ENCODE data around the gene HS2ST1.

DNA sequence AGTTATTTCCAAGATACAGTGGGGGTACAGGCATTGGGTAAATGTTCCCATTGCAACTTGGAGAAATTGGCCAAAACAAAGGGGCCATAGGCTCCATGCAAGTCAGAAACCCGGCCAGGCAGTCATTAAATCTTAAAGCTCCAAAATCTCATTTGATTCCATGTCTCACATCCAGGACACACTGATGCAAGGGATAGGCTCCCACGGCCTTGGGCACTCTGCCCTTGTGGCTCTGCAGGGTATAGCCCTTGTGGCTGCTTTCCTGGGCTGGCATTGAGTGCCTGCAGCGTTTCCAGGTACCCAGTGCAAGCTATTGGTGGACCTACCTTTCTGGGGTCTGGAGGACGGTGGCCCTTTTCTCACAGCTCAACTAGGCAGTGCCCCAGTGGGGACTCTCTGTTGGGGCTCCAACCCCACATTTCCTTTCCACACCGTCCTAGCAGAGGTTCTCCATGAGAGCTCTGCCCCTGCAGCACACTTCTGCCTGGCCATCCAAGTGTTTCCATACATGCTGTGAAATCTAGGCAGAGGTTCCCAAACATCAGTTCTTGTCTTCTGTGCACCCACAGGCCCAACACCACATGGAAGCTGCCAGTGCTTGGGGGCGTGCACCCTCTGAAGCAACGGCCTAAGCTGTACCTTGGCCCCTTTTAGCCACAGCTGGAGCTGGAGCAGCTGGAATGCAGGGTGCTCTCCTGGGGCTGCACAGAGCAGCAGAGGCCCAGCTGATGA, 67.2 kb downstream of the HS2ST1 start:
- TF ChIP-seq, protein P1, sequence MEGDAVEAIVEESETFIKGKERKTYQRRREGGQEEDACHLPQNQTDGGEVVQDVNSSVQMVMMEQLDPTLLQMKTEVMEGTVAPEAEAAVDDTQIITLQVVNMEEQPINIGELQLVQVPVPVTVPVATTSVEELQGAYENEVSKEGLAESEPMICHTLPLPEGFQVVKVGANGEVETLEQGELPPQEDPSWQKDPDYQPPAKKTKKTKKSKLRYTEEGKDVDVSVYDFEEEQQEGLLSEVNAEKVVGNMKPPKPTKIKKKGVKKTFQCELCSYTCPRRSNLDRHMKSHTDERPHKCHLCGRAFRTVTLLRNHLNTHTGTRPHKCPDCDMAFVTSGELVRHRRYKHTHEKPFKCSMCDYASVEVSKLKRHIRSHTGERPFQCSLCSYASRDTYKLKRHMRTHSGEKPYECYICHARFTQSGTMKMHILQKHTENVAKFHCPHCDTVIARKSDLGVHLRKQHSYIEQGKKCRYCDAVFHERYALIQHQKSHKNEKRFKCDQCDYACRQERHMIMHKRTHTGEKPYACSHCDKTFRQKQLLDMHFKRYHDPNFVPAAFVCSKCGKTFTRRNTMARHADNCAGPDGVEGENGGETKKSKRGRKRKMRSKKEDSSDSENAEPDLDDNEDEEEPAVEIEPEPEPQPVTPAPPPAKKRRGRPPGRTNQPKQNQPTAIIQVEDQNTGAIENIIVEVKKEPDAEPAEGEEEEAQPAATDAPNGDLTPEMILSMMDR (IDR thresholded peaks at IDR 0.05; ENCODE audit: low read length), result no peak
- TF ChIP-seq EZH2 (IDR thresholded peaks at IDR 0.05; ENCODE audit: borderline replicate concordance, low read length), result no peak

Measured in OCI-LY1 (cell line).